HFF-Myc (cell line): Measurements from ENCODE around the gene SPTBN1.

Experiments used
- DNase-seq: peaks from one replicate; pipeline ENCODE4 v3.0.0-alpha.2; 2011; ENCODE audit warnings: low read depth; ENCODE audit errors: extremely low read depth
- H3K4me3 ChIP-seq: replicated peaks from 2 replicates; pipeline ENCODE4 v1.5.1; 2011; ENCODE audit warnings: low read depth, mild to moderate bottlenecking, control low read depth, low read length
- TF ChIP-seq, protein P1 (sequence below): IDR thresholded peaks from 2 replicates; pipeline ENCODE4 v1.5.1; 2012; ENCODE audit warnings: mild to moderate bottlenecking, low read depth, low read length, control low read depth; ENCODE audit errors: missing control alignments

The SPTBN1 gene

DNA sequence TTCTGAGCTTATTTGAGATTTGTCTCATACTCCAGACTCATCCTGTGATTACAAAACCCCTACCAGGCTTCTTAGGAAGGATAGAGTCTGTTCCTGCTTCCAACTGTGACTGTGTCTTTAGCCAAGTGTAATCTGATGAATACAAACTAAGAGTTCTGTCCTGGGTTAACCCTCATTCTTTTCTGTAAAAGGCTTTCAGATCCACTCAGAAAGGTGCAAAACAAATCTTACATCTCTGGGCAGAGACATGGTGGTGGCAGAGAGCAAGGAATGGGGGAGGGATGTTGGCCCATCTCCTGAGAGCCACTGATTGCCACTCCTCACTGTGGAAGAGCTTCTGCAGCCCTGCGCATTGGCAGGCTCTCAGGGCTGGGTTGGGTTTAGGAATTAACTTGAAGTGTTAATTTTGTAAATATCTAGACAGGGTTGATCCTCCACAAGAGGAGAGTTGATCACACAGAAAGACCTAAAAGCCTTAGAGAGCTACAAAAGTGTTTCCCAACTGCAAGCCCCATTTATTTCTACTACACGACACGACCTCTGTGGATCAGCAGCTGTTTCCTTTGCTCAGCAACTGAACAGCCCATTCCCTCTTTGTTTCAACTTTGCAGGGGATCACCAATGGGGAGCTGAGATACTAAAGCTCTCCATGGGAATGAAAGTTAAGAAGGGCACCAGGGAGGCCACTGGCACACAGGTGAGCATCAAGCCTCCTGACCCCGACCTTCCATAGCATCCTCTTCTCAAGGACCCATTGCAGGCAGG, 23.7 kb upstream of the SPTBN1 start:
- TF ChIP-seq, protein P1, sequence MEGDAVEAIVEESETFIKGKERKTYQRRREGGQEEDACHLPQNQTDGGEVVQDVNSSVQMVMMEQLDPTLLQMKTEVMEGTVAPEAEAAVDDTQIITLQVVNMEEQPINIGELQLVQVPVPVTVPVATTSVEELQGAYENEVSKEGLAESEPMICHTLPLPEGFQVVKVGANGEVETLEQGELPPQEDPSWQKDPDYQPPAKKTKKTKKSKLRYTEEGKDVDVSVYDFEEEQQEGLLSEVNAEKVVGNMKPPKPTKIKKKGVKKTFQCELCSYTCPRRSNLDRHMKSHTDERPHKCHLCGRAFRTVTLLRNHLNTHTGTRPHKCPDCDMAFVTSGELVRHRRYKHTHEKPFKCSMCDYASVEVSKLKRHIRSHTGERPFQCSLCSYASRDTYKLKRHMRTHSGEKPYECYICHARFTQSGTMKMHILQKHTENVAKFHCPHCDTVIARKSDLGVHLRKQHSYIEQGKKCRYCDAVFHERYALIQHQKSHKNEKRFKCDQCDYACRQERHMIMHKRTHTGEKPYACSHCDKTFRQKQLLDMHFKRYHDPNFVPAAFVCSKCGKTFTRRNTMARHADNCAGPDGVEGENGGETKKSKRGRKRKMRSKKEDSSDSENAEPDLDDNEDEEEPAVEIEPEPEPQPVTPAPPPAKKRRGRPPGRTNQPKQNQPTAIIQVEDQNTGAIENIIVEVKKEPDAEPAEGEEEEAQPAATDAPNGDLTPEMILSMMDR: no peak
- no peak for DNase-seq
- no peak overlapping the region for H3K4me3 ChIP-seq

DNA sequence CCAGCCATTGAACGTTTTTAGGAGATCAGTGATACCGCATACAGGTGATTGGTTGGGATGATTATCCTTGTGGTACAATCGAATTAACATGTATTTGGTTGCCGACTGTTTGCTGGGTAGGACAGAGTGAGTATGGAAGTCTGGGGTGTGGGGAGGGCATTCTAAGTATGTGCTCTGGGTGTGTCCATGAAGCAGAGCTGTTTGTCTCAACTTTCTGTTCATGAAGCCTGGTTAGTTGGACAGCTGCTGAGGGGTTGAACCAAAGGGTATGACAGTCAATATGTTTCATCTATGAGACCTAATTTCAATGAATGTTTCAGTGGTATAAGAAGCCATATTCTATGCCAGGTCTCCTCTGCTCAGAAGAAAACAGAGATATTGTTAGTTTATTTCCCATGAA, 21.9 kb upstream of the SPTBN1 start:
- TF ChIP-seq, protein P1: no peak
- H3K4me3 ChIP-seq: no peak overlapping the region
- DNase-seq: no peak

DNA sequence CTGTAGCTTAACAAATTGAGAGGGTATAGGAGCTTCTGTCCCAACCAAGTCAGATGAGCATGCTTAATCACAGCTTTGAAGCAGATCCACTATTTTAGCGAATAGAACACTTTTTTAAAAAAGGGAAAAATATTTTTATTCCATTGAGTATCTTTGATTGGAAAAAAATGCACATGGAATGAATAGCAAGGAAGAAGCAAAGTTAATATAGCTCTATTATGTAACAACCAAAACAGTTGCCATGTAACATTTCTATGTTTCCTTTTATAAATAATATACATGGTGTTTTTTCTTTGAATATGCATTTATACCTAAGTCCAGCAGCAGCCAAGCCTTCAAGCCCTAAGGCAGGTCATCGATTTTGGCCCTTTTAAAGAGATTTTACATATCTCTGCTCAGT, 21.4 kb upstream of the SPTBN1 start:
- TF ChIP-seq, protein P1: no peak

DNA sequence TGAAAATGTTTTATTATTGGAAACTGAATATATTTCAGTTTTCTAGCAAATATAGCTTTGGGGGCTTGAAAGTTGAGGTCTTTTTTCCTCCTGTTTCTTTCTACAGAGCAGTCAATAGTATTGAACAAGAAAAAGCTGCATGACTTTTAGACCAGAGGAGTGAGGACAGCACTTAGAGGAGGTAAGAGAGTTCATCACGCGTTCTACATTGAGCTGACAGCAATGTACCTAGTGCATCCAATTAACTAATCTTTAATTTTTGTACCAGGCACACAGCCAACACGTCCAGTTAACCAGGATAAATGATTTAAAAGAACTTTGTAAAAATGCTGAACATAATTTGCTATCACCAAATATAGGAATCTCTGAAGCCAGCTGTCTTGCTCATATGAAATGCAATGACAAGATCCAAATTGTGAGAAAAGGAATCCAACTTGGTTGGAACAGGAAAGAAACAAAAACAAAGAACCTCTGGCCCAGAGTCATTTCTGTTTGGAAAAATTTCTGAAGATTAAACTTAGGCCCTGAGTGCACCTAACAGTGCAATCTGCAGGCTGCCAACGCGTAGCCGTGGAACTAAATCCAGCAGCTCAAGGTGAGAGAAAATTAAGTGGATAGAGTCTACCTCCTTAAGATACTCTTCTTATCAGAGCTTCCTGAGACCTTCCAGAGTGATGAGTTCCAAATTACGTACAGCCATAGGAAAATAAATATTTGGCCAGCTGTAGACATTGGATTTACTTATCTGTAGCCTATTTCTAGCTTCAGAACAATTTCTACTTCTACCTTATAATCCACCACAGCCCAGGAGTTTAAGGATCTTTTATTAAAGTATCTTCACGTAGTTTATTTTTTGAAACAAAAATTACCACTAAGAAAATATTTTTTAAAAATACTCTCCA, 20.6 kb upstream of the SPTBN1 start:
- TF ChIP-seq, protein P1: no peak
- no peak for DNase-seq

More for the DNA sequence above, 21.4 kb upstream of the SPTBN1 start:
- DNase-seq: no peak
- no peak overlapping the region for H3K4me3 ChIP-seq

DNA sequence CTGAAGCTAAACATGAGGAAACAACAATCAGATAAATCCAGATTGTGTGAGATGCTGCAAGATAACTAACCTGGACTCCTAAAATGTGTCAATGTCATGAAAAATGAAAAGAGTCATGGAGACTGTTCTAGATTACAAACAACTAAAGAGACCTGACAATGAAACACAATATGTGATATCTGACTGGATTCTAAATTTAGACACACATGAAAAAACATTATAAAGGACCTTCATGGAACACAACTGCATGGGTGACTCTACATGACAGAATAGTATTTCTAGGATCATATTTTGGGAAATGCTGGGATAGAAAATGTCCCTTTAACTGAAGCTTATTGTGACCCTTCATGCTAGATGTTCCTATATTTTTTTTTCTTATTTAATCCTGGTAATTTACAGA, 18.5 kb upstream of the SPTBN1 start:
- DNase-seq: no peak
- no peak overlapping the region for H3K4me3 ChIP-seq
- TF ChIP-seq, protein P1: no peak

More for the DNA sequence above, 20.6 kb upstream of the SPTBN1 start:
- no peak overlapping the region for H3K4me3 ChIP-seq

DNA sequence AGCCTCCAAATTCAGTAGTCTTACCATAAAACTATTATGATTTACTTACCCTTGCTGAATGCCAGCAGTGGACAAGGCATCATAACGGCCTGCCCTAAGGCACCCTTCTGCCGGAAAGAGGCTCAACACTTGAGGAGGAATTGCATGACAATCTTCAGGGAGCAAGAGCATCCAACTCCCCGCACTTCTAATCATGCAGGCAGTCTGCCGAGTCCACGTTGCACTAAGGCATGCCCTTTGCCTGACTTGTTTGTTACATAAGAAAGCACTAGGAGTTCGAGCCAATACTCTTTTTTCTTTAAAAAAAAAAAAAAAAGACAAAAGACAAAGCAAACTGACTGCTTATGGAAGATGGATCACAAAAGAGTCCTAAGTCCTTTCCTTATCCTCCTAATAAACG, 17.9 kb upstream of the SPTBN1 start:
- H3K4me3 ChIP-seq: no peak overlapping the region
- TF ChIP-seq, protein P1: no peak
- no peak for DNase-seq
